Thoracic aorta (tissue), 2 donors: ENCODE results near the gene MANSC4. TPM values are rescaled to one million over a fixed set of nuclear protein-coding genes. Genes with fewer than 3 reads are reported as not detected.
A peak's percentile ranks its signal among the peaks of the same experiment; 100 is the strongest.

ENCODE experiments used
- ATAC-seq: fragments of 150-250 bp; one replicate; pipeline ENCODE4 v1.8.0; 2017; ENCODE audit warnings: low read depth; ENCODE audit not compliant: insufficient number of reproducible peaks, low FRiP score
- DNase-seq: peaks from one replicate; pipeline ENCODE4 v3.0.0-alpha.2; 2020; ENCODE audit warnings: low spot score
- H3K27ac ChIP-seq, 2 donors: fragments of 200-600 bp; sonication (generic); 1 replicate in 1 of 2; 2 replicates in 1 of 2; pipeline ENCODE4 v1.5.1; 2016; ENCODE audit warnings: mild to moderate bottlenecking in 2 of 2, moderate library complexity in 2 of 2
- H3K27me3 ChIP-seq: fragments of 200-600 bp; sonication (generic); replicated peaks from 2 replicates; pipeline ENCODE4 v1.6.0; 2016; ENCODE audit warnings: mild to moderate bottlenecking; ENCODE audit not compliant: insufficient read depth
- H3K36me3 ChIP-seq: fragments of 200-600 bp; sonication (generic); one replicate; pipeline ENCODE4 v1.5.1; 2016
- H3K4me1 ChIP-seq, 2 donors: fragments of 200-600 bp; sonication (generic); 1 replicate in 1 of 2; 2 replicates in 1 of 2; pipeline versions ENCODE4 v1.5.1 to v1.6.0; 2016; ENCODE audit warnings: low read depth in 2 of 2, mild to moderate bottlenecking in 1 of 2; ENCODE audit not compliant: control insufficient read depth in 1 of 2
- H3K4me3 ChIP-seq: fragments of 200-600 bp; sonication (generic); 2 replicates; pipeline ENCODE4 v1.5.1; 2016; ENCODE audit warnings: mild to moderate bottlenecking
- H3K9me3 ChIP-seq: fragments of 200-600 bp; sonication (generic); 2 replicates; pipeline ENCODE4 v1.5.1; 2016
- CTCF ChIP-seq: fragments of 200-600 bp; sonication (generic); IDR thresholded peaks from one replicate; pipeline ENCODE4 v1.5.1; 2019; ENCODE audit warnings: antibody characterized with exemption
- total RNA-seq, 2 donors: library from RNA; depleted of rRNA; stranded (reverse); fragments of >200 nt; gene quantifications; one replicate each; pipeline versions ENCODE4 v1.1.0 to v1.2.3, GENCODE V29; 2016

The MANSC4 gene
- total RNA-seq, 2 donors from 2014 or later, result not detected

- TF ChIP-seq CTCF, result no peak
- Histone ChIP-seq H3K36me3 (no peaks in the 10 kb centered on the region), H3K4me3 (peak overlapping the region; percentile 80), H3K4me1 (peaks cover 27 to 52% of the 10 kb centered on the region in 2 donors), H3K9me3 (no peaks in the 10 kb centered on the region), H3K27me3 (no peaks in the 10 kb centered on the region), H3K27ac (peak overlapping the region; percentile 99)
- ATAC-seq (no peak), DNase-seq (no peak)
Measured at GRCh38 chr12:27781680-27782079, 1.6 kb upstream of the MANSC4 start.

GRCh38 chr12:27780612-27781408, 774 bp upstream of the MANSC4 start:
- Histone ChIP-seq H3K27me3 (no peaks in the 10 kb centered on the region), H3K36me3 (no peaks in the 10 kb centered on the region), H3K27ac (peak overlapping the region; percentile 99), H3K4me1 (peaks cover 18 to 44% of the 10 kb centered on the region in 2 donors), H3K9me3 (no peaks in the 10 kb centered on the region), H3K4me3 (peak overlapping the region; percentile 80)
- ATAC-seq (no peak), DNase-seq (peak; percentile 24)
- TF ChIP-seq CTCF, result no peak

GRCh38 chr12:27779416-27779919, 568 bp downstream of the MANSC4 start:
- peak overlapping the region; percentile 99 for H3K27ac ChIP-seq
- ATAC-seq, result no peak
- no peaks in the 10 kb centered on the region for H3K36me3 ChIP-seq
- H3K4me1 ChIP-seq, result peaks cover 7 to 32% of the 10 kb centered on the region in 2 donors
- no peak for TF ChIP-seq CTCF
- no peaks in the 10 kb centered on the region for H3K27me3 ChIP-seq
- H3K4me3 ChIP-seq, result peak overlapping the region; percentile 80
- H3K9me3 ChIP-seq, result no peaks in the 10 kb centered on the region
- DNase-seq, result no peak

GRCh38 chr12:27778206-27778605, 1.8 kb downstream of the MANSC4 start:
- H3K4me1 ChIP-seq, result peaks cover 3 to 22% of the 10 kb centered on the region in 2 donors
- no peaks in the 10 kb centered on the region for H3K27me3 ChIP-seq
- H3K9me3 ChIP-seq, result no peaks in the 10 kb centered on the region
- DNase-seq, result no peak
- H3K36me3 ChIP-seq, result no peaks in the 10 kb centered on the region
- ATAC-seq, result no peak
- no peak overlapping the region for H3K4me3 ChIP-seq
- peak overlapping the region; percentile 99 for H3K27ac ChIP-seq
- TF ChIP-seq CTCF, result no peak

GRCh38 chr12:27777141-27777540, 2.9 kb downstream of the MANSC4 start:
- Histone ChIP-seq H3K4me1 (peaks cover 0 to 17% of the 10 kb centered on the region in 2 donors), H3K36me3 (no peaks in the 10 kb centered on the region), H3K9me3 (no peaks in the 10 kb centered on the region), H3K4me3 (no peak overlapping the region), H3K27ac (peak overlapping the region in 1 of 2 donors; percentile 13), H3K27me3 (no peaks in the 10 kb centered on the region)
- no peak for DNase-seq
- no peak for TF ChIP-seq CTCF
- no peak for ATAC-seq
